ENCODE measurements around the gene ULK3.

DNA sequence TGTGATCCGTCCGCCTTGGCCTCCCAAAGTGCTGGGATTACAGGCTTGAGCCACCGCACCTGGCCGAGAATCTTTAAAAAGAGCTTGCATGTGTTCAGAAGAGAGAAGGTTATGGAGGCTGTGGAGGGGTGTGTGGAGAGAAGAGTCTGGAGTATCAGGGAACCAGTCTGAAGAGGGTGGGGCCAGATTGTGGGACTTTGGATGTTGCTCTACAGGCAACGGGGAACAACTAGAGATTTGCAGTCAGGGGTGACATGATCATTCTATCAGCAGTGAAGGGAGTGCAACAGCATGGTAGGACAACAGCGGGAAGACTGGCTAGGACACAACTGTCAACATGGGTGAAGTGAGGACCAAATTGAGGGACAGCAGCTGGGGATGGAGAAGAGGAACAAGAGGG lies 21.3 kb upstream of the ULK3 start:
- no peak for TF ChIP-seq SRF (IDR thresholded peaks at IDR 0.05; ENCODE audit: low read depth in 2 of 2, low read length in 2 of 2)
- no peak for TF ChIP-seq ETV6 (conservative IDR thresholded peaks at IDR 0.05 in 1 of 2, IDR thresholded peaks at IDR 0.05 in 1 of 2; ENCODE audit: borderline replicate concordance in 1 of 2, low read depth in 1 of 2)
- no peak for TF ChIP-seq TCF7 (IDR thresholded peaks at IDR 0.05; ENCODE audit: borderline replicate concordance)
- TF ChIP-seq, protein P1, sequence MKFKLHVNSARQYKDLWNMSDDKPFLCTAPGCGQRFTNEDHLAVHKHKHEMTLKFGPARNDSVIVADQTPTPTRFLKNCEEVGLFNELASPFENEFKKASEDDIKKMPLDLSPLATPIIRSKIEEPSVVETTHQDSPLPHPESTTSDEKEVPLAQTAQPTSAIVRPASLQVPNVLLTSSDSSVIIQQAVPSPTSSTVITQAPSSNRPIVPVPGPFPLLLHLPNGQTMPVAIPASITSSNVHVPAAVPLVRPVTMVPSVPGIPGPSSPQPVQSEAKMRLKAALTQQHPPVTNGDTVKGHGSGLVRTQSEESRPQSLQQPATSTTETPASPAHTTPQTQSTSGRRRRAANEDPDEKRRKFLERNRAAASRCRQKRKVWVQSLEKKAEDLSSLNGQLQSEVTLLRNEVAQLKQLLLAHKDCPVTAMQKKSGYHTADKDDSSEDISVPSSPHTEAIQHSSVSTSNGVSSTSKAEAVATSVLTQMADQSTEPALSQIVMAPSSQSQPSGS (IDR thresholded peaks at IDR 0.05; ENCODE audit: low read length): no peak
- TF ChIP-seq SMC3 (IDR thresholded peaks at IDR 0.05; ENCODE audit: borderline replicate concordance, low read length): no peak
- TF ChIP-seq, protein P2, sequence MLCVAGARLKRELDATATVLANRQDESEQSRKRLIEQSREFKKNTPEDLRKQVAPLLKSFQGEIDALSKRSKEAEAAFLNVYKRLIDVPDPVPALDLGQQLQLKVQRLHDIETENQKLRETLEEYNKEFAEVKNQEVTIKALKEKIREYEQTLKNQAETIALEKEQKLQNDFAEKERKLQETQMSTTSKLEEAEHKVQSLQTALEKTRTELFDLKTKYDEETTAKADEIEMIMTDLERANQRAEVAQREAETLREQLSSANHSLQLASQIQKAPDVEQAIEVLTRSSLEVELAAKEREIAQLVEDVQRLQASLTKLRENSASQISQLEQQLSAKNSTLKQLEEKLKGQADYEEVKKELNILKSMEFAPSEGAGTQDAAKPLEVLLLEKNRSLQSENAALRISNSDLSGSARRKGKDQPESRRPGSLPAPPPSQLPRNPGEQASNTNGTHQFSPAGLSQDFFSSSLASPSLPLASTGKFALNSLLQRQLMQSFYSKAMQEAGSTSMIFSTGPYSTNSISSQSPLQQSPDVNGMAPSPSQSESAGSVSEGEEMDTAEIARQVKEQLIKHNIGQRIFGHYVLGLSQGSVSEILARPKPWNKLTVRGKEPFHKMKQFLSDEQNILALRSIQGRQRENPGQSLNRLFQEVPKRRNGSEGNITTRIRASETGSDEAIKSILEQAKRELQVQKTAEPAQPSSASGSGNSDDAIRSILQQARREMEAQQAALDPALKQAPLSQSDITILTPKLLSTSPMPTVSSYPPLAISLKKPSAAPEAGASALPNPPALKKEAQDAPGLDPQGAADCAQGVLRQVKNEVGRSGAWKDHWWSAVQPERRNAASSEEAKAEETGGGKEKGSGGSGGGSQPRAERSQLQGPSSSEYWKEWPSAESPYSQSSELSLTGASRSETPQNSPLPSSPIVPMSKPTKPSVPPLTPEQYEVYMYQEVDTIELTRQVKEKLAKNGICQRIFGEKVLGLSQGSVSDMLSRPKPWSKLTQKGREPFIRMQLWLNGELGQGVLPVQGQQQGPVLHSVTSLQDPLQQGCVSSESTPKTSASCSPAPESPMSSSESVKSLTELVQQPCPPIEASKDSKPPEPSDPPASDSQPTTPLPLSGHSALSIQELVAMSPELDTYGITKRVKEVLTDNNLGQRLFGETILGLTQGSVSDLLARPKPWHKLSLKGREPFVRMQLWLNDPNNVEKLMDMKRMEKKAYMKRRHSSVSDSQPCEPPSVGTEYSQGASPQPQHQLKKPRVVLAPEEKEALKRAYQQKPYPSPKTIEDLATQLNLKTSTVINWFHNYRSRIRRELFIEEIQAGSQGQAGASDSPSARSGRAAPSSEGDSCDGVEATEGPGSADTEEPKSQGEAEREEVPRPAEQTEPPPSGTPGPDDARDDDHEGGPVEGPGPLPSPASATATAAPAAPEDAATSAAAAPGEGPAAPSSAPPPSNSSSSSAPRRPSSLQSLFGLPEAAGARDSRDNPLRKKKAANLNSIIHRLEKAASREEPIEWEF (IDR thresholded peaks at IDR 0.05; ENCODE audit: insufficient replicate concordance, low read depth, low read length): no peak
- TF ChIP-seq POU2F2 (IDR thresholded peaks at IDR 0.05; ENCODE audit: borderline replicate concordance, low read depth, low read length): no peak
- TF ChIP-seq, protein P3, sequence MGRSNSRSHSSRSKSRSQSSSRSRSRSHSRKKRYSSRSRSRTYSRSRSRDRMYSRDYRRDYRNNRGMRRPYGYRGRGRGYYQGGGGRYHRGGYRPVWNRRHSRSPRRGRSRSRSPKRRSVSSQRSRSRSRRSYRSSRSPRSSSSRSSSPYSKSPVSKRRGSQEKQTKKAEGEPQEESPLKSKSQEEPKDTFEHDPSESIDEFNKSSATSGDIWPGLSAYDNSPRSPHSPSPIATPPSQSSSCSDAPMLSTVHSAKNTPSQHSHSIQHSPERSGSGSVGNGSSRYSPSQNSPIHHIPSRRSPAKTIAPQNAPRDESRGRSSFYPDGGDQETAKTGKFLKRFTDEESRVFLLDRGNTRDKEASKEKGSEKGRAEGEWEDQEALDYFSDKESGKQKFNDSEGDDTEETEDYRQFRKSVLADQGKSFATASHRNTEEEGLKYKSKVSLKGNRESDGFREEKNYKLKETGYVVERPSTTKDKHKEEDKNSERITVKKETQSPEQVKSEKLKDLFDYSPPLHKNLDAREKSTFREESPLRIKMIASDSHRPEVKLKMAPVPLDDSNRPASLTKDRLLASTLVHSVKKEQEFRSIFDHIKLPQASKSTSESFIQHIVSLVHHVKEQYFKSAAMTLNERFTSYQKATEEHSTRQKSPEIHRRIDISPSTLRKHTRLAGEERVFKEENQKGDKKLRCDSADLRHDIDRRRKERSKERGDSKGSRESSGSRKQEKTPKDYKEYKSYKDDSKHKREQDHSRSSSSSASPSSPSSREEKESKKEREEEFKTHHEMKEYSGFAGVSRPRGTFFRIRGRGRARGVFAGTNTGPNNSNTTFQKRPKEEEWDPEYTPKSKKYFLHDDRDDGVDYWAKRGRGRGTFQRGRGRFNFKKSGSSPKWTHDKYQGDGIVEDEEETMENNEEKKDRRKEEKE (IDR thresholded peaks at IDR 0.05): no peak
- no peak for TF ChIP-seq NR2F1 (conservative IDR thresholded peaks at IDR 0.05)
- TF ChIP-seq CREM (IDR thresholded peaks at IDR 0.05; ENCODE audit: low read depth): no peak
- TF ChIP-seq FOXM1 (IDR thresholded peaks at IDR 0.05; ENCODE audit: low read depth, low read length): no peak

All from GM12878 (cell line).